H1 (cell line): ENCODE measurements around the gene SERINC5. TPM values are rescaled to one million over a fixed set of nuclear protein-coding genes. Genes with fewer than 3 reads are reported as not detected.

Experiments
- CTCF ChIA-PET: fragments of 300-600 bp; sonication (Branson Sonifier 250); formaldehyde crosslinking; loops from one replicate; lab custom pipeline; 2021; ENCODE audit not compliant: partially characterized antibody; lab: Charles Lee
- POLR2A ChIA-PET: fragments of 300-600 bp; sonication (Branson Sonifier 250); formaldehyde crosslinking; loops from one replicate; lab custom pipeline; 2021; ENCODE audit warnings: inconsistent platforms; ENCODE audit not compliant: partially characterized antibody; lab: Charles Lee
- DNase-seq, 2 experiments: peaks; one replicate each; pipeline versions ENCODE4 v3.0.0 to v3.0.0-alpha.2; 2010 to 2022; ENCODE audit warnings: low spot score in 2 of 2, low read depth in 1 of 2, mixed read lengths in 1 of 2
- FAIRE-seq: peaks from 2 replicates; lab custom pipeline; 2011; peaks lifted over from hg19 to GRCh38; lab: Jason Lieb, UNC
- H2AFZ ChIP-seq: 2 replicates; pipeline ENCODE4 v1.8.1; 2012; ENCODE audit warnings: low read length, inconsistent platforms
- H2AK5ac ChIP-seq: 2 replicates; pipeline ENCODE4 v1.6.1; 2013; ENCODE audit warnings: low read depth, low read length
- H2BK120ac ChIP-seq: replicated peaks from 2 replicates; pipeline ENCODE3; 2013; ENCODE audit warnings: low read depth, low read length, inconsistent platforms
- H2BK12ac ChIP-seq: 2 replicates; pipeline ENCODE4 v1.6.1; 2013; ENCODE audit warnings: low read depth, low read length
- H2BK15ac ChIP-seq: 2 replicates; pipeline ENCODE4 v1.6.1; 2013; ENCODE audit warnings: low read length
- H2BK20ac ChIP-seq: 2 replicates; pipeline ENCODE4 v1.6.1; 2013; ENCODE audit warnings: low read length
- H2BK5ac ChIP-seq: 2 replicates; pipeline ENCODE4 v1.6.1; 2013; ENCODE audit warnings: low read depth, low read length
- H3K14ac ChIP-seq: 2 replicates; pipeline ENCODE4 v1.6.1; 2013; ENCODE audit warnings: inconsistent platforms; ENCODE audit not compliant: insufficient read length
- H3K18ac ChIP-seq: 2 replicates; pipeline ENCODE4 v1.6.1; 2013; ENCODE audit warnings: low read length; ENCODE audit errors: extremely low read depth
- H3K23ac ChIP-seq: 2 replicates; pipeline ENCODE4 v1.6.1; 2013; ENCODE audit warnings: inconsistent platforms; ENCODE audit not compliant: insufficient read length
- H3K23me2 ChIP-seq: 2 replicates; pipeline ENCODE4 v1.6.1; 2013; ENCODE audit warnings: low read depth, low read length
- H3K27ac ChIP-seq: 2 replicates; pipeline ENCODE4 v1.6.1; 2011; ENCODE audit warnings: low read depth, low read length, inconsistent platforms
- H3K27me3 ChIP-seq, 4 experiments: replicated peaks in 1 of 4; 1 replicate in 1 of 4; 2 replicates in 3 of 4; pipeline versions ENCODE4 v1.6.1 to v1.8.1; 2011 to 2013; ENCODE audit warnings: low read length in 3 of 4, mild to moderate bottlenecking in 3 of 4, inconsistent platforms in 2 of 4, mixed read lengths in 2 of 4, moderate library complexity in 1 of 4; ENCODE audit not compliant: control insufficient read depth in 3 of 4, insufficient read depth in 3 of 4; ENCODE audit errors: extremely low read depth in 1 of 4
- H3K36me3 ChIP-seq, 4 experiments: 2 replicates each; pipeline versions ENCODE4 v1.6.1 to v1.8.1; 2011 to 2013; ENCODE audit warnings: mild to moderate bottlenecking in 4 of 4, low read length in 3 of 4, moderate library complexity in 2 of 4, control low read depth in 1 of 4, inconsistent platforms in 1 of 4; ENCODE audit not compliant: insufficient read depth in 4 of 4, control insufficient read depth in 2 of 4
- H3K4ac ChIP-seq: replicated peaks from 2 replicates; pipeline ENCODE3; 2013; ENCODE audit warnings: low read length, low read depth, mixed read lengths, inconsistent platforms; ENCODE audit not compliant: insufficient read length
- H3K4me1 ChIP-seq, 4 experiments: replicated peaks in 1 of 4; 1 replicate in 1 of 4; 2 replicates in 3 of 4; pipeline versions ENCODE4 v1.6.1 to v1.8.1; 2011 to 2013; ENCODE audit warnings: low read length in 3 of 4, inconsistent platforms in 2 of 4, mixed read lengths in 1 of 4; ENCODE audit not compliant: insufficient read depth in 4 of 4, control insufficient read depth in 3 of 4
- H3K4me2 ChIP-seq, 2 experiments: 2 replicates each; pipeline versions ENCODE4 v1.6.1 to v1.8.1; 2011 to 2013; ENCODE audit warnings: low read depth in 2 of 2, low read length in 2 of 2, control low read depth in 1 of 2, inconsistent platforms in 1 of 2, mild to moderate bottlenecking in 1 of 2; ENCODE audit not compliant: insufficient read depth in 1 of 2
- H3K4me3 ChIP-seq, 4 experiments: fragments of 200-600, 300-600 bp in 1 of 4; sonication (generic), shearing (Covaris generic), sonication (Bioruptor Twin) in 1 of 4; 2 replicates each; pipeline versions ENCODE4 v1.5.1 to v1.8.1; 2011 to 2016; ENCODE audit warnings: low read length in 4 of 4, low read depth in 3 of 4, control low read depth in 2 of 4, inconsistent platforms in 2 of 4, mild to moderate bottlenecking in 2 of 4, mixed read lengths in 1 of 4, moderate library complexity in 1 of 4; ENCODE audit not compliant: insufficient read depth in 2 of 4; ENCODE audit errors: extremely low read depth in 1 of 4
- H3K56ac ChIP-seq: replicated peaks from 2 replicates; pipeline ENCODE3; 2013; ENCODE audit warnings: low read depth, mild to moderate bottlenecking, mixed read lengths, low read length, inconsistent platforms; ENCODE audit not compliant: insufficient read length
- H3K79me1 ChIP-seq: 2 replicates; pipeline ENCODE4 v1.6.1; 2013; ENCODE audit warnings: low read depth, low read length, control low read depth
- H3K79me2 ChIP-seq, 2 experiments: 2 replicates each; pipeline versions ENCODE4 v1.6.1 to v1.8.1; 2012 to 2013; ENCODE audit warnings: low read length in 2 of 2, mild to moderate bottlenecking in 2 of 2, inconsistent platforms in 1 of 2; ENCODE audit not compliant: insufficient read depth in 2 of 2, control insufficient read depth in 1 of 2
- H3K9ac ChIP-seq, 4 experiments: replicated peaks in 1 of 4; 1 replicate in 1 of 4; 2 replicates in 3 of 4; pipeline versions ENCODE4 v1.6.1 to v1.8.1; 2011 to 2013; ENCODE audit warnings: low read depth in 3 of 4, low read length in 3 of 4, control low read depth in 2 of 4, mild to moderate bottlenecking in 2 of 4, moderate library complexity in 2 of 4, inconsistent platforms in 1 of 4; ENCODE audit errors: extremely low read depth in 1 of 4
- H3K9me3 ChIP-seq, 2 experiments: 2 replicates each; pipeline versions ENCODE4 v1.6.1 to v1.8.1; 2012 to 2013; ENCODE audit warnings: mild to moderate bottlenecking in 2 of 2, moderate library complexity in 2 of 2, control low read depth in 1 of 2, inconsistent platforms in 1 of 2, low read depth in 1 of 2, low read length in 1 of 2, mixed read lengths in 1 of 2; ENCODE audit not compliant: insufficient read depth in 2 of 2
- H4K20me1 ChIP-seq, 2 experiments: replicated peaks in 1 of 2; 2 replicates each; pipeline versions ENCODE3 to v1.8.1; 2011 to 2013; ENCODE audit warnings: inconsistent platforms in 2 of 2, low read length in 2 of 2, mild to moderate bottlenecking in 1 of 2; ENCODE audit not compliant: insufficient read depth in 2 of 2, control insufficient read depth in 1 of 2
- H4K5ac ChIP-seq: 2 replicates; pipeline ENCODE4 v1.6.1; 2013; ENCODE audit warnings: low read length, low read depth, mixed read lengths, inconsistent platforms; ENCODE audit not compliant: insufficient read length
- H4K8ac ChIP-seq: 2 replicates; pipeline ENCODE4 v1.8.0; 2013; ENCODE audit warnings: mild to moderate bottlenecking, moderate library complexity, low read length, inconsistent platforms; ENCODE audit not compliant: insufficient read depth; ENCODE audit errors: extremely low read depth
- H4K91ac ChIP-seq: replicated peaks from 2 replicates; pipeline ENCODE3; 2013; ENCODE audit warnings: low read length, mixed read lengths, inconsistent platforms; ENCODE audit not compliant: insufficient read length
- POLR2A ChIP-seq, 2 experiments: IDR thresholded peaks; 1 replicate in 1 of 2; 2 replicates in 1 of 2; pipeline ENCODE4 v1.6.1; 2011; ENCODE audit warnings: low read depth in 2 of 2, low read length in 2 of 2, mild to moderate bottlenecking in 2 of 2; ENCODE audit errors: control extremely low read depth in 1 of 2
- POU5F1 ChIP-seq: IDR thresholded peaks from 2 replicates; pipeline ENCODE4 v1.6.1; 2011; ENCODE audit warnings: low read depth, mild to moderate bottlenecking, low read length, moderate library complexity
- SAP30 ChIP-seq: fragments of 300-600 bp; sonication (generic); IDR thresholded peaks from 2 replicates; pipeline ENCODE4 v1.7.1; 2012; ENCODE audit warnings: low read length, moderate library complexity, mild to moderate bottlenecking, inconsistent platforms; ENCODE audit not compliant: insufficient read depth, insufficient replicate concordance
- WGBS, 2 experiments: shearing (Covaris generic) in 1 of 2; methylation state at CpG; one replicate each; pipeline versions ENCODE4 v1.1.6 to v1.1.7; 2013 to 2015; ENCODE audit warnings: low lambda C conversion rate in 2 of 2, mixed read lengths in 2 of 2, inconsistent platforms in 1 of 2, low coverage in 1 of 2, missing lambda C conversion rate in 1 of 2; ENCODE audit not compliant: insufficient replicate concordance in 2 of 2, insufficient coverage in 1 of 2, insufficient read length in 1 of 2; ENCODE audit errors: extremely low coverage in 1 of 2, missing lambda C conversion rate in 1 of 2; 5-methylcytosine and 5-hydroxymethylcytosine counted together
- polyA plus RNA-seq, 7 experiments: library from polyadenylated mRNA; depleted of rRNA in 3 of 7; stranded (reverse) in 5 of 7; unstranded in 2 of 7; fragments of >200 nt in 5 of 7; fragments of 200-250 nt in 2 of 7; gene quantifications; 1 replicate in 5 of 7; 2 replicates in 1 of 7; 4 replicates in 1 of 7; pipeline versions ENCODE4 v1.2.1 to v1.2.3, GENCODE V29; 2011 to 2013; ENCODE audit warnings: missing spikeins in 2 of 7, mixed read lengths in 2 of 7
- total RNA-seq: library from RNA; stranded (reverse); fragmentation: NEBNext Ultra II Directional; extraction: Animal tissue kit (Norgen Biotek cat#: 25700); gene quantifications from 2 replicates; pipeline ENCODE4 v1.2.1, GENCODE V29; 2021

SERINC5 gene
- total and polyA plus RNA-seq, 2 of the 8 experiments (the other 6 are each of a cell fraction or from before 2014, with no cell fraction given) = 32.2 to 149 TPM

GRCh38 chr5:80254767-80255430, 949 bp downstream of the SERINC5 start:
- Histone ChIP-seq H3K9ac (peak overlapping the region; percentile 38 to 85 (median 63)), H3K4me3 (peak overlapping the region; percentile 79 to 92 (median 80))
- WGBS, 2 experiments = 5% methylated on average over 23 of the region's 23 CpGs; no CpG with 5 or more reads in 1 of the 2 experiments
- TF ChIP-seq SAP30 = peak; percentile 57
- TF ChIP-seq POLR2A (IDR thresholded peaks at IDR 0.05; ENCODE audit: control extremely low read depth in 1 of 2, low read depth in 2 of 2, low read length in 2 of 2) = no peak
- no peak for TF ChIP-seq POU5F1
- TF ChIP-seq, all 59 proteins: peak for 1
- Histone ChIP-seq H4K8ac (no peak overlapping the region), H3K23me2 (peaks cover 16% of the 10 kb centered on the region), H3K27me3 (no peaks in the 10 kb centered on the region), H2BK15ac (0 out of 2 replicates have a peak overlapping the region, but pooled peaks have one; percentile 92), H2BK120ac (no peak overlapping the region), H2BK12ac (0 out of 2 replicates have a peak overlapping the region, but pooled peaks have one; percentile 31), H2BK20ac (no peak overlapping the region), H3K23ac (no peak overlapping the region), H3K9me3 (no peaks in the 10 kb centered on the region), H3K4me2 (peak overlapping the region; percentile 90 to 96), H2BK5ac (peak overlapping the region; percentile 68; the same call in 1 of the 2 replicates), H3K4ac (no peak overlapping the region), H3K36me3 (peaks cover 0 to 4% (median 0%) of the 10 kb centered on the region in 4 experiments; a peak in 1 of 8 replicates), H4K20me1 (peaks cover 9 to 28% of the 10 kb centered on the region in 2 experiments), H3K4me1 (peaks cover 7 to 31% (median 27%) of the 10 kb centered on the region in 4 experiments), H4K5ac (no peak overlapping the region), H2AK5ac (no peak overlapping the region), H3K79me2 (peaks cover 44 to 65% of the 10 kb centered on the region in 2 experiments), H3K27ac (no peak overlapping the region), H3K79me1 (peaks cover 10% of the 10 kb centered on the region; the same call in 1 of the 2 replicates), H2AFZ (no peak overlapping the region), H3K18ac (peak overlapping the region; percentile 40), H3K56ac (peak overlapping the region; percentile 55), H4K91ac (no peak overlapping the region), H3K14ac (no peak overlapping the region)
- CTCF ChIA-PET = interaction anchor here (0.7 to 2.2 kb wide), 9 partner anchors 12 to 139 kb away, joined by 3 to 8 read pairs (median 4); no protein-coding TSS in a partner anchor
- FAIRE-seq = no peak
- DNase-seq = no peak
- POLR2A ChIA-PET = interaction anchor here (0.8 to 6.0 kb wide), 19 partner anchors 9 to 315 kb away, joined by 3 to 113 read pairs (median 7); partner anchors contain the start of genes ANKRD34B and ZFYVE16
